ENCODE data around the gene RERE.

DNA sequence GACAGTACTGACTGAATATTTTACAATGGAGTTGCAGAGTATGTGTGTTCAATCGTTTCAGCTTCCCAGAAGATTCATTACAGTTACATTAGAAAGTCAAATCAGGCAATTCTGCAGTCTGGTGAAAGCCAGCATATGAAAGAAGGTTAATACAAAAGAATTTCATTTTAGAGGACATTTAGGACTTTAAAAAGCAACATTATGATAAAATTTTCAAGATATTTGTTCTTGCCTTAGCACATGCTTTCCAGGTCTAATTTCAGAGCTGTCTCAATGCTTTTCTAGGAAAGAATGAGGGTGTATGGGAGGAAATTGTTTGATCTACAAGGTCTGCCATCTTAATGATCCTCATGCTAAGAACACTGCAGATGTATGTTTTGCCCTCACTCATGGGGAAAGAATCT, 63.2 kb downstream of the RERE start:
- TF ChIP-seq, protein P1, sequence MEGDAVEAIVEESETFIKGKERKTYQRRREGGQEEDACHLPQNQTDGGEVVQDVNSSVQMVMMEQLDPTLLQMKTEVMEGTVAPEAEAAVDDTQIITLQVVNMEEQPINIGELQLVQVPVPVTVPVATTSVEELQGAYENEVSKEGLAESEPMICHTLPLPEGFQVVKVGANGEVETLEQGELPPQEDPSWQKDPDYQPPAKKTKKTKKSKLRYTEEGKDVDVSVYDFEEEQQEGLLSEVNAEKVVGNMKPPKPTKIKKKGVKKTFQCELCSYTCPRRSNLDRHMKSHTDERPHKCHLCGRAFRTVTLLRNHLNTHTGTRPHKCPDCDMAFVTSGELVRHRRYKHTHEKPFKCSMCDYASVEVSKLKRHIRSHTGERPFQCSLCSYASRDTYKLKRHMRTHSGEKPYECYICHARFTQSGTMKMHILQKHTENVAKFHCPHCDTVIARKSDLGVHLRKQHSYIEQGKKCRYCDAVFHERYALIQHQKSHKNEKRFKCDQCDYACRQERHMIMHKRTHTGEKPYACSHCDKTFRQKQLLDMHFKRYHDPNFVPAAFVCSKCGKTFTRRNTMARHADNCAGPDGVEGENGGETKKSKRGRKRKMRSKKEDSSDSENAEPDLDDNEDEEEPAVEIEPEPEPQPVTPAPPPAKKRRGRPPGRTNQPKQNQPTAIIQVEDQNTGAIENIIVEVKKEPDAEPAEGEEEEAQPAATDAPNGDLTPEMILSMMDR (conservative IDR thresholded peaks at IDR 0.05), result no peak
- TF ChIP-seq EZH2 (IDR thresholded peaks at IDR 0.05; ENCODE audit: low read depth), result no peak

All from PC-9 (cell line).